ENCODE data around the gene BCAP29.

DNA sequence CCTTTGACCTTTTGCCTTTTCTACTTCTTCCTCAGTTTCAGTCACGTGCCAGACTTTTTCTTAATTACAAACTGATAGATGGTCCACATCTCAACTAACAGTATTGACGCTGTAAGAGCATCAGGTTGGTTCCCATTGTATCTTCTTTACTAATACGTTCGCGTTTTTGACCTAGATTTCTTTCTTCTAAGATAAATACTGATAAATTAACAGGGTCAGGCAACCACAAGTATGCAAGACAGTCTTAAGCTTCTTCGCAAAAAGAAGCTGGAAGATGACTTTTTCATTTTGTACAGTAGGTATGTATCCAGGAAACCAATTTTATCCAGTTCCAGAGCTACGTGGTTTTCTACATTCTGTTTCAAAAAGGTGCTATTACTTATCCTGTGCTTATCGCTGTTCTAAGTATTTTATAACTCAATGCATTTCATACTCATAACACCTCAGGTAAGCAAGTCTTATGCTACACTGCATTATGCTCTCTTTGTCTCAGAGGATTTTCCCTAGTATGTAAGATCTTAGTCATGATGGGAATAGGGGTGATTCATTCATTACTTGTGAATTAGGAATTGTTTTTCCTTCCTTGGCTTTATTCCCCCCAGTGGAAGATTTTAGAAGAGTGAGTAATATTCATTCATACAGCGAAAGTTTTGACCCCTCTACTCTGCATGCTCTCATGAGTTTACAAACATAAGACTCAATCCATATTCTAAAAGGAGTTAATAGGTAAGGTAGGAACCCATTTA is 15.3 kb upstream of the BCAP29 start:
- no peak for TF ChIP-seq RCOR1 (IDR thresholded peaks at IDR 0.05; ENCODE audit: low read length)
- TF ChIP-seq GATA2 (CRISPR knock-in tag; IDR thresholded peaks at IDR 0.05), result no peak
- 0 out of 2 replicates have a peak, but pooled peaks have one; percentile 43 for TF ChIP-seq ZBTB33 (IDR thresholded peaks at IDR 0.05; ENCODE audit: borderline replicate concordance, low read depth)
- TF ChIP-seq, protein P1, sequence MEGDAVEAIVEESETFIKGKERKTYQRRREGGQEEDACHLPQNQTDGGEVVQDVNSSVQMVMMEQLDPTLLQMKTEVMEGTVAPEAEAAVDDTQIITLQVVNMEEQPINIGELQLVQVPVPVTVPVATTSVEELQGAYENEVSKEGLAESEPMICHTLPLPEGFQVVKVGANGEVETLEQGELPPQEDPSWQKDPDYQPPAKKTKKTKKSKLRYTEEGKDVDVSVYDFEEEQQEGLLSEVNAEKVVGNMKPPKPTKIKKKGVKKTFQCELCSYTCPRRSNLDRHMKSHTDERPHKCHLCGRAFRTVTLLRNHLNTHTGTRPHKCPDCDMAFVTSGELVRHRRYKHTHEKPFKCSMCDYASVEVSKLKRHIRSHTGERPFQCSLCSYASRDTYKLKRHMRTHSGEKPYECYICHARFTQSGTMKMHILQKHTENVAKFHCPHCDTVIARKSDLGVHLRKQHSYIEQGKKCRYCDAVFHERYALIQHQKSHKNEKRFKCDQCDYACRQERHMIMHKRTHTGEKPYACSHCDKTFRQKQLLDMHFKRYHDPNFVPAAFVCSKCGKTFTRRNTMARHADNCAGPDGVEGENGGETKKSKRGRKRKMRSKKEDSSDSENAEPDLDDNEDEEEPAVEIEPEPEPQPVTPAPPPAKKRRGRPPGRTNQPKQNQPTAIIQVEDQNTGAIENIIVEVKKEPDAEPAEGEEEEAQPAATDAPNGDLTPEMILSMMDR (IDR thresholded peaks at IDR 0.05), result peak; percentile 30; the same call in 1 of the 2 replicates
